A673 (cell line): Measurements from ENCODE around the gene APMAP.

Source experiments
- CTCF ChIP-seq: fragments of 300-800, 200-600 bp; sonication (generic); conservative IDR thresholded peaks from 2 replicates; pipeline ENCODE4 v1.5.1; 2017; ENCODE audit warnings: low read depth, mild to moderate bottlenecking, antibody characterized with exemption, low read length, moderate library complexity, mixed read lengths
- EZH2 ChIP-seq: fragments of 200-600 bp; sonication (generic); IDR thresholded peaks from 2 replicates; pipeline ENCODE4 v1.6.1; 2017; ENCODE audit warnings: borderline replicate concordance, low read depth, mild to moderate bottlenecking, mixed read lengths, antibody characterized with exemption, low read length; ENCODE audit not compliant: poor library complexity, severe bottlenecking

GRCh38 chr20:25024171-25024570, 31.6 kb upstream of the APMAP start:
- TF ChIP-seq CTCF (no peak), EZH2 (no peak)
